C4-2B (cell line): ENCODE data around the gene TRAF3.

Experiments used
- H3K27ac ChIP-seq: fragments of 450-650 bp; 2 replicates; pipeline ENCODE4 v1.5.1; 2017
- ZFX ChIP-seq: fragments of 450-650 bp; IDR thresholded peaks from 2 replicates; pipeline ENCODE4 v1.6.1; 2017
- TF ChIP-seq, protein P1 (sequence below): fragments of 450-650 bp; conservative IDR thresholded peaks from 2 replicates; pipeline ENCODE4 v1.5.1; 2017; ENCODE audit warnings: mild to moderate bottlenecking

TRAF3 gene

DNA sequence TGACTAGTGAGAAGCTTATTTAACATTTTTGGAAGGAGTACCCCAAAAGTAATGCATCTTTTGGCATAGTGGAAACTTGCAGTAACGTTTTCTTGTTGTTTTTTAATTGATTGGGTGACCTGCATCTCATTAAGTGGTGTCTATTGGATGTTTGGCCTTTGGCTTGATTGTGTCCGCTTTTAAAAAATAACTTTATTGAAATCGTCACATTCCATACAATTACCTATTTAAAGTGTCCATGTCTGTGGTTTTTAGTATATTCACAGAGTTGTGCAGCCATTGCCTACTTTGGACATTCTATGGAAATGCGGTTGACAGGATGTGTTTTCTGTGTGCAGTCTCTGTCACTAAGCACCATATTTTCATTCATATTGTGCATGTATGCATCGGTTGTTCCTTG, 46.3 kb downstream of the TRAF3 start:
- H3K27ac ChIP-seq, result no peak overlapping the region
- TF ChIP-seq, protein P1, sequence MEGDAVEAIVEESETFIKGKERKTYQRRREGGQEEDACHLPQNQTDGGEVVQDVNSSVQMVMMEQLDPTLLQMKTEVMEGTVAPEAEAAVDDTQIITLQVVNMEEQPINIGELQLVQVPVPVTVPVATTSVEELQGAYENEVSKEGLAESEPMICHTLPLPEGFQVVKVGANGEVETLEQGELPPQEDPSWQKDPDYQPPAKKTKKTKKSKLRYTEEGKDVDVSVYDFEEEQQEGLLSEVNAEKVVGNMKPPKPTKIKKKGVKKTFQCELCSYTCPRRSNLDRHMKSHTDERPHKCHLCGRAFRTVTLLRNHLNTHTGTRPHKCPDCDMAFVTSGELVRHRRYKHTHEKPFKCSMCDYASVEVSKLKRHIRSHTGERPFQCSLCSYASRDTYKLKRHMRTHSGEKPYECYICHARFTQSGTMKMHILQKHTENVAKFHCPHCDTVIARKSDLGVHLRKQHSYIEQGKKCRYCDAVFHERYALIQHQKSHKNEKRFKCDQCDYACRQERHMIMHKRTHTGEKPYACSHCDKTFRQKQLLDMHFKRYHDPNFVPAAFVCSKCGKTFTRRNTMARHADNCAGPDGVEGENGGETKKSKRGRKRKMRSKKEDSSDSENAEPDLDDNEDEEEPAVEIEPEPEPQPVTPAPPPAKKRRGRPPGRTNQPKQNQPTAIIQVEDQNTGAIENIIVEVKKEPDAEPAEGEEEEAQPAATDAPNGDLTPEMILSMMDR, result no peak
- TF ChIP-seq ZFX, result no peak

DNA sequence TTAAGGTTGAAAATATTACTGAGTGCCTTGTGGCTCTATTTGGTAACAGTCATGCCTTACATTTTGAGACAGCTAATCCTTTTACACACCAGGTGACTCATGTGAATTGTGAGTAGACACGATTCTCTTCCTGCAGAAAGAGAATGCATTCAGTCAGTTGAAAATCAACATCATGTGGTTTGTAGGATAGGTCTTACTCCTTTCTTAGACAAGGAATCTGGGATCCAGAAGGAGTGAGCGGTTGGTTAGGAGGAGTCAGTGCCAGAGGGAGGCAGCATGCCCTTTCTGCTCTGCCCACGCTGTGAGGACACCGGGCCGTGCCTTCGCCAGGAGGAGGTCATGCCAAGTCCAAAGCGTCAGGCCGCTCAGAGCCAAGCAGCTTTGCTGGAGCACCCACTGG, 47.6 kb downstream of the TRAF3 start:
- TF ChIP-seq, protein P1, result no peak
- no peak for TF ChIP-seq ZFX
- no peak overlapping the region for H3K27ac ChIP-seq

- H3K27ac ChIP-seq, result no peak overlapping the region
- TF ChIP-seq ZFX, result no peak
- TF ChIP-seq, protein P1, result no peak
Measured at GRCh38 chr14:102825307-102826095, 48.3 kb downstream of the TRAF3 start.

DNA sequence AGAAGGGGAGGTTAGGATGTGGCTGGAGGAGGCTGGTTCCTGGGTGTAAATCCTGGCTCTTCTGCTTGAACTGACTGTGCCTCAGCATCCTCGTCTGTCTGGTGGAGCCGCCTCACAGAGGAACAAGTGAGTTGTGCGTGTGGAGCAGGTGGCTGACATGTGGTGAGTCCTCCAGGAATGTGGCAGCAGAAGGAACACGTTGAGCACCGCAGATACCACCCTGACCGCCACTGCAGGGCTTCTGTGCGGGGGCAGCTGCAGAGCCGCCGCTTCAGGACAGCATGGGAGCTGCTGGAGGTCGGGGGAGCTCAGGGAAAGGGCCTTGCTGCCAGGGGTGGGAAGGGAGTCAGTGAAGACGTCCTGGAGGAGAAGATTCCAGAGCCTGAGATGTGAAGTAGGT, 48.9 kb downstream of the TRAF3 start:
- H3K27ac ChIP-seq, result no peak overlapping the region
- no peak for TF ChIP-seq ZFX
- TF ChIP-seq, protein P1, result no peak

GRCh38 chr14:102826751-102827675, 49.8 kb downstream of the TRAF3 start:
- TF ChIP-seq ZFX, result no peak
- TF ChIP-seq, protein P1, result no peak
- H3K27ac ChIP-seq, result no peak overlapping the region

GRCh38 chr14:102827716-102828115, 50.5 kb downstream of the TRAF3 start:
- H3K27ac ChIP-seq, result no peak overlapping the region
- no peak for TF ChIP-seq ZFX
- TF ChIP-seq, protein P1, result no peak

- no peak for TF ChIP-seq ZFX
- TF ChIP-seq, protein P1, result no peak
- H3K27ac ChIP-seq, result no peak overlapping the region
Measured at GRCh38 chr14:102828151-102828550, 50.9 kb downstream of the TRAF3 start.
